Measurements from ENCODE around the gene SLC25A22. TPM values are rescaled to one million over a fixed set of nuclear protein-coding genes. Genes with fewer than 3 reads are reported as not detected.

The SLC25A22 gene
- total RNA-seq, 1 experiment from 2014 or later: 44.5 TPM

DNA sequence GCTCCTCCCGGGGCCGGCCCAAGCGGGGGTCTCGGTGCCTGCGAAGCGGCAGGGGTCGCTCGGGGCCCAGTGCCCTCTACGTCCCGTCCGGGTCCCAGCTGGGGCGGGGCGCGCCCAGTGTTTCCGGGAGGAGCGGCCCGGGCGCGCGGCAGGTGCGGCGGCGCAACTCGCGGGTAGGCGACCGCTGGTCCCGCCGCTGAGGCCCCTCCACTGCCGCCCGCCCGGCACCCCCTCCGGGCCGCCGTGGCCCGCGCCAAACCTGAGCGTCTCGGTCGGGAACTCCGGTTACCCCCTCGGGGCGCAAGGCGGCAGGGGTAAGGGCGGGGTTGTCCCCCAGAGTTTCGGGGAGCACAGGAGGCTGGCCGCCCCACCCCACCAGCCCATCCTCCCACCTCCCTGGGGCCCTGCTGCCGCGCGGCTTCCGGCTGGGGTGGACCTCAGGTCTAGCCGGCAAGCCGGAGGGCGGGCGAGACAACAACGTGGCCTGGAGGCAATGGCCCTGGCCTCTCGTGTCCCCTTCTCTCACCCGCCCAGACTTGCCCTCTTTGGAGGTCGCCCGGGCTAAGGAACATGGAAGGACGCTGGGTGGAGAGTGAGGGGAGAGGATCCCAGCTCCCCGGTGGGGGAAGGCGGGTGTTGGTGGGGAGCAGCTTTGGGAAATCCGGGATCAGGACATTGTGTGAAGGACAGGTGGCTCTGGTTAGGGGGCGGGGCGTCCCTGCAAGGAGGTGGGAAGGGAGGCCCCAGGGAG lies 29.2 kb upstream of the SLC25A22 start:
- no peaks in the 10 kb centered on the region for H3K9me3 Mint-ChIP-seq (ENCODE audit: low read depth, unreplicated experiment)

DNA sequence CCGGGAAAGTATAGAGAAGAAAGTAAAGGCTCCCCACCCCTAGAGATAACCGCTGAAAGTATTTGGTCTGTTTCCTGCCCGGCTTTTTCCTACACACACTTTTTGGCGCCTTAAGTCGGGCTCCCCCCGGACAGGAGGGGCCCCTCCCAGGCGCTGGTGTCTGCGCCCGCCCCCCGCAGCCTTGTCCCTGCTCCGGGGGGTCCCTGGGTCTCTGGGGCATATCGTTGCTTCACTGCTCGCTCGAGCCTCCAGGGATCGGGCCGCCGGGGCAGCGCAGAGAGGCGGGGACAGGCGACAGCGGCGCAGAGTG lies 28.7 kb upstream of the SLC25A22 start:
- intact Hi-C loops (cut with micrococcal nuclease; ENCODE audit: unreplicated experiment): no loop called here
- no peaks in the 10 kb centered on the region for H3K9me3 Mint-ChIP-seq (ENCODE audit: low read depth, unreplicated experiment)
- H3K27ac Mint-ChIP-seq (ENCODE audit: unreplicated experiment): no peak overlapping the region
- no TSS peak for BruUV-seq (replicated peaks)
- CTCF ChIA-PET: no interaction called here
- H3K27me3 Mint-ChIP-seq (ENCODE audit: unreplicated experiment): no peaks in the 10 kb centered on the region
- peaks cover 88% of the 10 kb centered on the region for H3K36me3 Mint-ChIP-seq (ENCODE audit: insufficient read depth, unreplicated experiment)
- H3K4me1 Mint-ChIP-seq (ENCODE audit: low read depth, unreplicated experiment): peaks cover 45% of the 10 kb centered on the region
- DNase-seq: no peak
- TF ChIP-seq, protein P1, sequence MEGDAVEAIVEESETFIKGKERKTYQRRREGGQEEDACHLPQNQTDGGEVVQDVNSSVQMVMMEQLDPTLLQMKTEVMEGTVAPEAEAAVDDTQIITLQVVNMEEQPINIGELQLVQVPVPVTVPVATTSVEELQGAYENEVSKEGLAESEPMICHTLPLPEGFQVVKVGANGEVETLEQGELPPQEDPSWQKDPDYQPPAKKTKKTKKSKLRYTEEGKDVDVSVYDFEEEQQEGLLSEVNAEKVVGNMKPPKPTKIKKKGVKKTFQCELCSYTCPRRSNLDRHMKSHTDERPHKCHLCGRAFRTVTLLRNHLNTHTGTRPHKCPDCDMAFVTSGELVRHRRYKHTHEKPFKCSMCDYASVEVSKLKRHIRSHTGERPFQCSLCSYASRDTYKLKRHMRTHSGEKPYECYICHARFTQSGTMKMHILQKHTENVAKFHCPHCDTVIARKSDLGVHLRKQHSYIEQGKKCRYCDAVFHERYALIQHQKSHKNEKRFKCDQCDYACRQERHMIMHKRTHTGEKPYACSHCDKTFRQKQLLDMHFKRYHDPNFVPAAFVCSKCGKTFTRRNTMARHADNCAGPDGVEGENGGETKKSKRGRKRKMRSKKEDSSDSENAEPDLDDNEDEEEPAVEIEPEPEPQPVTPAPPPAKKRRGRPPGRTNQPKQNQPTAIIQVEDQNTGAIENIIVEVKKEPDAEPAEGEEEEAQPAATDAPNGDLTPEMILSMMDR (IDR thresholded peaks at IDR 0.05; ENCODE audit: unreplicated experiment): no peak
- H3K4me3 Mint-ChIP-seq (ENCODE audit: low read depth, unreplicated experiment): peak overlapping the region; percentile 78

More for the DNA sequence above, 29.2 kb upstream of the SLC25A22 start:
- peaks cover 44% of the 10 kb centered on the region for H3K4me1 Mint-ChIP-seq (ENCODE audit: low read depth, unreplicated experiment)
- H3K27me3 Mint-ChIP-seq (ENCODE audit: unreplicated experiment): no peaks in the 10 kb centered on the region
- peak; percentile 71 for DNase-seq
- intact Hi-C loops (cut with micrococcal nuclease; ENCODE audit: unreplicated experiment): no loop called here
- CTCF ChIA-PET: interaction anchor here (0.9 kb wide), 1 partner anchor 19 kb away, joined by 3 read pairs; no protein-coding TSS in a partner anchor
- no TSS peak for BruUV-seq (replicated peaks)
- H3K27ac Mint-ChIP-seq (ENCODE audit: unreplicated experiment): peak overlapping the region; percentile 75
- H3K36me3 Mint-ChIP-seq (ENCODE audit: insufficient read depth, unreplicated experiment): peaks cover 88% of the 10 kb centered on the region
- TF ChIP-seq, protein P1 (IDR thresholded peaks at IDR 0.05; ENCODE audit: unreplicated experiment): no peak
- peak overlapping the region; percentile 78 for H3K4me3 Mint-ChIP-seq (ENCODE audit: low read depth, unreplicated experiment)

DNA sequence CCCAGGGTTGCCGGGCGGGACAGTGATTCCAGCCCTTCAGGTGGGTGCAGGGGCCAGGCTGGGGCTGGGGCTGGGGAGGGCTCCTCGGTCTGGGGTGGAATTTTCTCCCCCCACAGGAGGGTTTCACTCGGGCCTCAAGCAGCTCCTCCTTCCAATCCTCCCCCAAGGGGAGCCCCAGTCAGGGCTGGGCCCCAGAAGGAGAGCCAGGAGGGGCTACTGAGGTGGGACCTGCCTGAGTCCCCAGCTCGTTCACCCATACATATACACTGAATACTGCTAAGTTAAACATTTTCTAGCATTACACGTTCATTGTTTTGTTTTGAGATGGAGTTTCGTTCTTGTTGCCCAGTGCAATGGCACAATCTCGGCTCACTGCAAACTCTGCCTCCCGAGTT lies 28.1 kb upstream of the SLC25A22 start:
- TF ChIP-seq, protein P1 (IDR thresholded peaks at IDR 0.05; ENCODE audit: unreplicated experiment): no peak
- CTCF ChIA-PET: interaction anchor here (2.0 kb wide), 1 partner anchor 9 kb away, joined by 7 read pairs; no protein-coding TSS in a partner anchor
- BruUV-seq (replicated peaks): TSS peak; percentile 49
- intact Hi-C loops (cut with micrococcal nuclease; ENCODE audit: unreplicated experiment): no loop called here
- Mint-ChIP-seq H3K4me1 (ENCODE audit: low read depth, unreplicated experiment) (peaks cover 41% of the 10 kb centered on the region), H3K27ac (ENCODE audit: unreplicated experiment) (no peak overlapping the region), H3K27me3 (ENCODE audit: unreplicated experiment) (no peaks in the 10 kb centered on the region), H3K9me3 (ENCODE audit: low read depth, unreplicated experiment) (no peaks in the 10 kb centered on the region), H3K36me3 (ENCODE audit: insufficient read depth, unreplicated experiment) (peaks cover 87% of the 10 kb centered on the region), H3K4me3 (ENCODE audit: low read depth, unreplicated experiment) (peak overlapping the region; percentile 78)
- DNase-seq: no peak

DNA sequence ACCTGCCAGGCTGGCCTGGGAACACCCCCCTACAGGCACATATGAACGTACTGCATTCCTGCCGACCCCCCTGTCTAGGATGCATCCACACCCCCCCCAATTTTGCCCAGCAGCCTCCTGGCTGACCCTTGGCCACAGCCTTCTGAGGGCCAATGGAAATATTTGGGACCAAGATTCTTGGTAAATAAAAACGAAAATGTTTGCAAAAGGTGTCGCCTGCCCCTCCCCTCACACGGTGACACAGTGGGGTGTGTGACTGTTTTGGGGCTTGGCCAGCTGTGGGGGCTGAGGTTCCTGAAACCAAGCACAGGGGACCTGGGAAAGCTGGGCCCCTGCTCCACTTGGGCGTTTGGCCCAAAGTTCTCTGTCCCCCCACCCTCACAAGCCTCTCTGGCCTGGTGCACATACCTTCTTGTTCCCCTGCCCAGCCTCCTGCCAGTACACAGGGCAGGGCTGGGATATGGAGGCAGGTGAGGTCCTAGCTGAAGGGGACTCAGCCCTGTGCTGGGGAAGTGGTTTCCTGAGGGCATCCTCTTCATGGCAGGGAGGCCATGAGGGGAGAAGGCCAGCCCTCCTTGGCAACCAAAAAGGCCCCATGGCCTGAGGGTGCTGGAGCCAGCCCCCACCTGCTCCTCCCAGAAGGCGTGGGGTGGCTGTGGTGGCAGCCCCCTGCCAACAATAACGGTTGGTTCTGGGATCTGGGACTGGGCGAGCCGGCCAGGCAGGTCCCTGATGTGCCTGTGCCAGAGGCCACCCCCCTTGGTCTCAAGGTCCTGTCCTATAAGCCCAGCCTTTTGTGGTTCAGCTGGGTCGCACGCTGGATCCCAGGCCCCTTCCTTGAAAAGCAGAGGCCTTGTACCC lies 27.5 kb upstream of the SLC25A22 start:
- H3K27me3 Mint-ChIP-seq (ENCODE audit: unreplicated experiment): no peaks in the 10 kb centered on the region
- H3K9me3 Mint-ChIP-seq (ENCODE audit: low read depth, unreplicated experiment): no peaks in the 10 kb centered on the region
- no peak overlapping the region for H3K4me3 Mint-ChIP-seq (ENCODE audit: low read depth, unreplicated experiment)
- H3K27ac Mint-ChIP-seq (ENCODE audit: unreplicated experiment): peak overlapping the region; percentile 13
- no TSS peak for BruUV-seq (replicated peaks)
- intact Hi-C loops (cut with micrococcal nuclease; ENCODE audit: unreplicated experiment): no loop called here
- peaks cover 89% of the 10 kb centered on the region for H3K36me3 Mint-ChIP-seq (ENCODE audit: insufficient read depth, unreplicated experiment)
- DNase-seq: no peak
- CTCF ChIA-PET: interaction anchor here (2.0 kb wide), 1 partner anchor 9 kb away, joined by 7 read pairs; no protein-coding TSS in a partner anchor
- TF ChIP-seq, protein P1 (IDR thresholded peaks at IDR 0.05; ENCODE audit: unreplicated experiment): no peak
- peaks cover 39% of the 10 kb centered on the region for H3K4me1 Mint-ChIP-seq (ENCODE audit: low read depth, unreplicated experiment)

Measured in Calu3 (cell line).